PC-9 (cell line): Measurements from ENCODE around the gene VAC14.

Experiments
- EZH2 ChIP-seq: fragments of 200-600 bp; sonication (generic); IDR thresholded peaks from 2 replicates; pipeline ENCODE4 v1.8.0; 2017; ENCODE audit warnings: antibody characterized with exemption, low read depth
- TF ChIP-seq, protein P1 (sequence below): fragments of 200-600 bp; sonication (generic); conservative IDR thresholded peaks from 2 replicates; pipeline ENCODE4 v1.6.1; 2017; ENCODE audit warnings: mixed run types, antibody characterized with exemption, mild to moderate bottlenecking, moderate library complexity

DNA sequence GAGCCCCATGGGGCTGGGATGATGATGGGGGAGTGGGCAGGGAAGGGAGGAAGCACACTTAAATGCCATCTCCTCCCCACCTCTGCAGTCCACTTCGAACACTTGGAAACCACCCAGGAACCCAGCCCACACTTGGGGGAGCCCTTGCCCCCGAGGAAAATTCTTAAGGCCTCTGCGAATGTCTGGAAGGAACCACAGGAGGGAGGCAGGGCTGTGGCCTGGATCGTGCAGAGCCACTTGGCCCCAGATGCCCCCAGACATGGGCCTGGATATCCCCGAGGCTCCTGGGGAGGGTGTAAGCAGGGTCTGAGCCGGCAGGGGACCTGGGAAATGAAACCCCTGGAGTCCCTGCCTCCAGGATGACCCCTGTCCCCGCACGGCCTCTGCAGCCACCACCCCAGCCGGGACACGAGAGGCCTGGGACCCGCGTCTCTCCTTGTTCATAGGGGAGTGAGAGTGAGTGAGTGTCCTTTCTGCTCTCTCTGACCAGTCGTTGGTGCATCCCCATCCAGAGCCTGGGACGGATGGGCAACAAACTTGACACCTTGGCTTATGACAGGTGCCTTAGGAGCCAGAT is 103.3 kb downstream of the VAC14 start:
- no peak for TF ChIP-seq EZH2
- TF ChIP-seq, protein P1, sequence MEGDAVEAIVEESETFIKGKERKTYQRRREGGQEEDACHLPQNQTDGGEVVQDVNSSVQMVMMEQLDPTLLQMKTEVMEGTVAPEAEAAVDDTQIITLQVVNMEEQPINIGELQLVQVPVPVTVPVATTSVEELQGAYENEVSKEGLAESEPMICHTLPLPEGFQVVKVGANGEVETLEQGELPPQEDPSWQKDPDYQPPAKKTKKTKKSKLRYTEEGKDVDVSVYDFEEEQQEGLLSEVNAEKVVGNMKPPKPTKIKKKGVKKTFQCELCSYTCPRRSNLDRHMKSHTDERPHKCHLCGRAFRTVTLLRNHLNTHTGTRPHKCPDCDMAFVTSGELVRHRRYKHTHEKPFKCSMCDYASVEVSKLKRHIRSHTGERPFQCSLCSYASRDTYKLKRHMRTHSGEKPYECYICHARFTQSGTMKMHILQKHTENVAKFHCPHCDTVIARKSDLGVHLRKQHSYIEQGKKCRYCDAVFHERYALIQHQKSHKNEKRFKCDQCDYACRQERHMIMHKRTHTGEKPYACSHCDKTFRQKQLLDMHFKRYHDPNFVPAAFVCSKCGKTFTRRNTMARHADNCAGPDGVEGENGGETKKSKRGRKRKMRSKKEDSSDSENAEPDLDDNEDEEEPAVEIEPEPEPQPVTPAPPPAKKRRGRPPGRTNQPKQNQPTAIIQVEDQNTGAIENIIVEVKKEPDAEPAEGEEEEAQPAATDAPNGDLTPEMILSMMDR, result no peak
